K562 (cell line): ENCODE measurements around the gene CDK14. TPM values are rescaled to one million over a fixed set of nuclear protein-coding genes. Genes with fewer than 3 reads are reported as not detected.

Experiments used
- ATAC-seq: fragments of 200-7000 bp; cut with Tn5 transposase; 3 replicates; pipeline ENCODE4 v1.9.1; 2020; ENCODE audit warnings: moderate library complexity
- BruUV-seq: library from RNA; stranded (reverse); fragments of 400-500 nt; replicated peaks from 2 replicates; lab custom pipeline; 2021; lab: Mats Ljungman, UMichigan
- CTCF ChIA-PET: fragments of 300-600 bp; formaldehyde crosslinking; extraction: SDS; loops from one replicate; lab custom pipeline; 2021; ENCODE audit warnings: low intra/inter-chr PET ratio; lab: Yijun Ruan, JAX
- POLR2A ChIA-PET: fragments of 300-600, 350-650 bp; sonication (Branson Sonifier 250); formaldehyde crosslinking; extraction: SDS; loops from one replicate; lab custom pipeline; 2021; ENCODE audit warnings: antibody characterized with exemption, inconsistent platforms; lab: Yijun Ruan, JAX
- DNase-seq, 4 experiments: peaks; one replicate each; pipeline versions ENCODE4 v3.0.0 to v3.0.0-alpha.2; 2011 to 2018; ENCODE audit warnings: low spot score in 3 of 4, mixed read lengths in 3 of 4; ENCODE audit errors: extremely low read depth in 1 of 4
- FAIRE-seq: peaks from 2 replicates; lab custom pipeline; 2011; peaks lifted over from hg19 to GRCh38; lab: Jason Lieb, UNC
- H2AFZ ChIP-seq: 2 replicates; pipeline ENCODE4 v1.6.0; 2011; ENCODE audit warnings: low read depth, low read length, control low read depth, inconsistent platforms
- H3K27ac ChIP-seq: fragments of 200-600 bp; 3 replicates; pipeline ENCODE4 v1.8.0; 2011; ENCODE audit warnings: low read depth, mild to moderate bottlenecking, control low read depth, inconsistent platforms, low read length, moderate library complexity, mixed read lengths; ENCODE audit errors: extremely low read depth
- H3K27me3 ChIP-seq, 2 experiments: fragments of 300-600 bp in 1 of 2; 2 replicates in 1 of 2; 3 replicates in 1 of 2; pipeline versions ENCODE4 v1.6.0 to v1.8.0; 2011; ENCODE audit warnings: inconsistent platforms in 2 of 2, low read length in 2 of 2, mild to moderate bottlenecking in 1 of 2, mixed read lengths in 1 of 2, moderate library complexity in 1 of 2; ENCODE audit not compliant: control insufficient read depth in 2 of 2, insufficient read depth in 2 of 2
- H3K36me3 ChIP-seq: fragments of 300-600 bp; 3 replicates; pipeline ENCODE4 v1.8.0; 2011; ENCODE audit warnings: mild to moderate bottlenecking, low read length, inconsistent platforms; ENCODE audit not compliant: control insufficient read depth, insufficient read depth
- H3K4me1 ChIP-seq, 2 experiments: fragments of 200-600 bp in 1 of 2; replicated peaks in 1 of 2; 2 replicates in 1 of 2; 3 replicates in 1 of 2; pipeline versions ENCODE4 v1.5.1 to v1.8.0; 2011; ENCODE audit warnings: inconsistent platforms in 2 of 2, low read length in 2 of 2, mild to moderate bottlenecking in 1 of 2, mixed read lengths in 1 of 2, moderate library complexity in 1 of 2; ENCODE audit not compliant: control insufficient read depth in 2 of 2, insufficient read depth in 2 of 2
- H3K4me2 ChIP-seq: 2 replicates; pipeline ENCODE4 v1.6.1; 2011; ENCODE audit warnings: low read length, control low read depth, inconsistent platforms, mixed read lengths; ENCODE audit not compliant: insufficient read depth
- H3K4me3 ChIP-seq: fragments of 200-600 bp; sonication (generic), shearing (Covaris generic); 2 replicates; pipeline ENCODE4 v1.5.1; 2016; ENCODE audit warnings: control low read depth, inconsistent platforms
- H3K79me2 ChIP-seq: fragments of 200-600 bp; 3 replicates; pipeline ENCODE4 v1.8.0; 2011; ENCODE audit warnings: low read length, inconsistent platforms; ENCODE audit not compliant: control insufficient read depth, insufficient read depth
- H3K9ac ChIP-seq, 2 experiments: 2 replicates each; pipeline versions ENCODE4 v1.6.0 to v1.6.1; 2011; ENCODE audit warnings: low read depth in 2 of 2, low read length in 2 of 2, control low read depth in 1 of 2, inconsistent platforms in 1 of 2, mild to moderate bottlenecking in 1 of 2, mixed read lengths in 1 of 2; ENCODE audit not compliant: insufficient read depth in 1 of 2
- H3K9me1 ChIP-seq: one replicate; pipeline ENCODE4 v1.6.0; 2011; ENCODE audit warnings: inconsistent platforms, mild to moderate bottlenecking, low read length, moderate library complexity; ENCODE audit not compliant: control insufficient read depth, insufficient read depth
- H3K9me3 ChIP-seq: replicated peaks from 2 replicates; pipeline ENCODE4 v1.5.1; 2011; ENCODE audit warnings: low read depth, low read length, inconsistent platforms; ENCODE audit not compliant: control insufficient read depth, insufficient read depth
- H4K20me1 ChIP-seq: replicated peaks from 2 replicates; pipeline ENCODE4 v1.6.1; 2011; ENCODE audit warnings: low read length, inconsistent platforms, mixed read lengths; ENCODE audit not compliant: control insufficient read depth, insufficient read depth
- CREM ChIP-seq: IDR thresholded peaks from 2 replicates; pipeline ENCODE4 v1.6.1; 2014; ENCODE audit warnings: antibody characterized with exemption, low read depth
- ZNF609 ChIP-seq: sonication (generic); formaldehyde crosslinking; IDR thresholded peaks from 2 replicates; pipeline ENCODE4 v1.8.1; 2023; ENCODE audit warnings: missing genetic modification reagents, mild to moderate bottlenecking, borderline replicate concordance
- WGBS: fragments of 100-300 bp; shearing (Covaris generic); methylation state at CpG from one replicate; pipeline ENCODE4 v1.1.6; 2016; ENCODE audit warnings: low coverage, mixed read lengths; ENCODE audit not compliant: insufficient coverage; ENCODE audit errors: missing lambda C conversion rate; 5-methylcytosine and 5-hydroxymethylcytosine counted together
- in situ Hi-C: fragments of 300-500 bp; cut with MboI; formaldehyde crosslinking; loops from 4 replicates; pipeline ENCODE4 v1.15.0; 2018; ENCODE audit warnings: inconsistent platforms, mixed read lengths
- intact Hi-C: fragments of 100-400 bp; cut with micrococcal nuclease; formaldehyde crosslinking; loops from 2 replicates; pipeline ENCODE4 v1.14.2; 2022
- polyA plus RNA-seq, 8 experiments: library from polyadenylated mRNA; depleted of rRNA in 4 of 8; stranded (reverse) in 5 of 8; unstranded in 3 of 8; fragments of >200 nt; fragmentation: Nextera tagmentation in 2 of 8; fragmentation: Illumina TruSeq in 1 of 8; extraction: Ambion mirVana in 2 of 8; extraction: Trizol in 1 of 8; gene quantifications; 2 replicates each; pipeline versions ENCODE4 v1.2.1 to v1.2.3, GENCODE V29; 2011 to 2014; ENCODE audit warnings: inconsistent platforms in 1 of 8, missing spikeins in 1 of 8
- total RNA-seq, 7 experiments: library from RNA; depleted of rRNA in 6 of 7; stranded (reverse); fragments of >200 nt in 6 of 7; fragmentation: Illumina TruSeq in 2 of 7; extraction: Trizol in 2 of 7; gene quantifications; 2 replicates each; pipeline versions ENCODE4 v1.2.1 to v1.2.3, GENCODE V29; 2011 to 2021; ENCODE audit warnings: low replicate concordance in 1 of 7

Gene CDK14
- total and polyA plus RNA-seq, 9 of the 15 experiments (the other 6 are each of a cell fraction or from before 2014, with no cell fraction given): 0.03 to 0.91 (median 0.16) TPM

- in situ Hi-C loops: no loop called here
- no peaks in the 10 kb centered on the region for H3K79me2 ChIP-seq
- no peaks in the 10 kb centered on the region for H3K4me1 ChIP-seq
- FAIRE-seq (no peak), ATAC-seq (no peak), DNase-seq (no peak)
- no peaks in the 10 kb centered on the region for H3K9me1 ChIP-seq
- no peak overlapping the region for H3K27ac ChIP-seq
- intact Hi-C loops: loop anchor here (5.0 kb wide), 1 partner anchor 168 kb away; no protein-coding TSS in a partner anchor
- no TSS peak for BruUV-seq
- 0% methylated on average over 3 of the region's 3 CpGs for WGBS
- no peak overlapping the region for H2AFZ ChIP-seq
- no peak overlapping the region for H3K9ac ChIP-seq
- H3K9me3 ChIP-seq: no peaks in the 10 kb centered on the region
- no peak overlapping the region for H3K4me2 ChIP-seq
- no peaks in the 10 kb centered on the region for H4K20me1 ChIP-seq
- no peak overlapping the region for H3K4me3 ChIP-seq
- ChIA-PET CTCF (no interaction called here), POLR2A (no interaction called here)
- no peak for TF ChIP-seq CREM
- no peaks in the 10 kb centered on the region for H3K27me3 ChIP-seq
- H3K36me3 ChIP-seq: no peaks in the 10 kb centered on the region
Measured at GRCh38 chr7:90625562-90625961, 29.4 kb downstream of the CDK14 start.

GRCh38 chr7:90626013-90626412 is 29.9 kb downstream of the CDK14 start:
- H3K79me2 ChIP-seq: no peaks in the 10 kb centered on the region
- no peak overlapping the region for H3K4me3 ChIP-seq
- 0% methylated on average over 3 of the region's 3 CpGs for WGBS
- H3K9me3 ChIP-seq: no peaks in the 10 kb centered on the region
- no peak for FAIRE-seq
- H3K9ac ChIP-seq: no peak overlapping the region
- H3K36me3 ChIP-seq: no peaks in the 10 kb centered on the region
- ChIA-PET CTCF (no interaction called here), POLR2A (no interaction called here)
- no peak for DNase-seq
- intact Hi-C loops (loop anchor here (5.0 kb wide), 1 partner anchor 169 kb away; no protein-coding TSS in a partner anchor), in situ Hi-C loops (no loop called here)
- H3K4me1 ChIP-seq: no peaks in the 10 kb centered on the region
- no peaks in the 10 kb centered on the region for H4K20me1 ChIP-seq
- no peak overlapping the region for H3K27ac ChIP-seq
- no peaks in the 10 kb centered on the region for H3K27me3 ChIP-seq
- BruUV-seq: no TSS peak
- no peak overlapping the region for H3K4me2 ChIP-seq
- no peak for ATAC-seq
- H2AFZ ChIP-seq: no peak overlapping the region
- H3K9me1 ChIP-seq: no peaks in the 10 kb centered on the region
- no peak for TF ChIP-seq ZNF609
